Measurements from ENCODE around the gene VPS54. TPM values are rescaled to one million over a fixed set of nuclear protein-coding genes. Genes with fewer than 3 reads are reported as not detected.

Gene VPS54
- total RNA-seq, 1 donor from 2014 or later = 15.3 TPM

DNA sequence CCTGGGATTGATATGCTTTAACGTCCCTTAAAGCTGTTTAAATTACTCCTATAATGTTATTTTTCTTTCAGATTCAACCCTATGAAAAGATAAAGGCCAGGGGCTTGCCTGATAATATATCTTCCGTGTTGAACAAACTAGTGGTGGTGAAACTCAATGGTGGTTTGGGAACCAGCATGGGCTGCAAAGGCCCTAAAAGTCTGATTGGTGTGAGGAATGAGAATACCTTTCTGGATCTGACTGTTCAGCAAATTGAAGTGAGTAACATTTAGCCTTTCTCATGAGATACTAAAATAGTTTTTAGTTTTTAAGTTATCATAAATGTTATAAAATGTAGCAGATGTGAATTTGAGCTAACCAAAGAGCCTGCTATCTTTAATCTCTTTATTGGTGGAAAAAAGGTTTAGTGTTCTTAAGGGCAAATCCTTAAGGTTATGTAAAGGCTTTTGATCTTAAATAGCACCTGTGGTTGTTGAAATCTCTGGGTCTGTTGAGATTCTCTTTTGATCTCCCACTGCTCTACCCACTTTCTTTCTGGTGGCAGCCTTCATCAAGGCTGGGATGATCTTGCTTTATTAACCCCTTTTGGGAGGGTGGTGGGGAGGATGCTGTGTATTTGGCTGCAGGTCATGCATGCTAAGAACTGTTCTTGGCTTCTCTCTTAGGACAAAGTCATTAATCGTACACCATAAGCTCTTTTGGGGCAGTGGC is 136.7 kb downstream of the VPS54 start:
- no peak for DNase-seq (ENCODE audit: low read depth)
- no peak overlapping the region for H3K4me3 ChIP-seq (ENCODE audit: low read depth, low read length)
- TF ChIP-seq, protein P1, sequence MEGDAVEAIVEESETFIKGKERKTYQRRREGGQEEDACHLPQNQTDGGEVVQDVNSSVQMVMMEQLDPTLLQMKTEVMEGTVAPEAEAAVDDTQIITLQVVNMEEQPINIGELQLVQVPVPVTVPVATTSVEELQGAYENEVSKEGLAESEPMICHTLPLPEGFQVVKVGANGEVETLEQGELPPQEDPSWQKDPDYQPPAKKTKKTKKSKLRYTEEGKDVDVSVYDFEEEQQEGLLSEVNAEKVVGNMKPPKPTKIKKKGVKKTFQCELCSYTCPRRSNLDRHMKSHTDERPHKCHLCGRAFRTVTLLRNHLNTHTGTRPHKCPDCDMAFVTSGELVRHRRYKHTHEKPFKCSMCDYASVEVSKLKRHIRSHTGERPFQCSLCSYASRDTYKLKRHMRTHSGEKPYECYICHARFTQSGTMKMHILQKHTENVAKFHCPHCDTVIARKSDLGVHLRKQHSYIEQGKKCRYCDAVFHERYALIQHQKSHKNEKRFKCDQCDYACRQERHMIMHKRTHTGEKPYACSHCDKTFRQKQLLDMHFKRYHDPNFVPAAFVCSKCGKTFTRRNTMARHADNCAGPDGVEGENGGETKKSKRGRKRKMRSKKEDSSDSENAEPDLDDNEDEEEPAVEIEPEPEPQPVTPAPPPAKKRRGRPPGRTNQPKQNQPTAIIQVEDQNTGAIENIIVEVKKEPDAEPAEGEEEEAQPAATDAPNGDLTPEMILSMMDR (conservative IDR thresholded peaks at IDR 0.05; ENCODE audit: low read depth, low read length) = no peak

DNA sequence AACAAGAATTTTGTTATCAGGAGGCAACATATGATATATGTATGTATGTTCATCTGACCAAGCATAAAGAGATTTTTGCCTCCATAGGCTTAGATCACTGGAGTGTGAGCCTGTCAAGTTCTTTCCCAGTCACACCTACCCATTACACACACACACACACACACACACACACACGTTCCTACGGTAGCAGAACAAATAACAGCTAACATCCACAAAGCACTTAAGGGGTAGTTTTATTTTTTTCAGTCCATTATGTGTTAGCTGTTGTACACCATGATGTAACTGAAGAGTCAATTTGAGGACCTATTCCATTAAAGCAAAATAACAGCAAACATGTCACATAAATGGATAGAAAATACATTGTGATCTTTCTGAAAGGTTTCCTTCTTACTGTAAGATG is 138.0 kb downstream of the VPS54 start:
- DNase-seq (ENCODE audit: low read depth) = no peak
- H3K4me3 ChIP-seq (ENCODE audit: low read depth, low read length) = no peak overlapping the region
- TF ChIP-seq, protein P1 (conservative IDR thresholded peaks at IDR 0.05; ENCODE audit: low read depth, low read length) = no peak

DNA sequence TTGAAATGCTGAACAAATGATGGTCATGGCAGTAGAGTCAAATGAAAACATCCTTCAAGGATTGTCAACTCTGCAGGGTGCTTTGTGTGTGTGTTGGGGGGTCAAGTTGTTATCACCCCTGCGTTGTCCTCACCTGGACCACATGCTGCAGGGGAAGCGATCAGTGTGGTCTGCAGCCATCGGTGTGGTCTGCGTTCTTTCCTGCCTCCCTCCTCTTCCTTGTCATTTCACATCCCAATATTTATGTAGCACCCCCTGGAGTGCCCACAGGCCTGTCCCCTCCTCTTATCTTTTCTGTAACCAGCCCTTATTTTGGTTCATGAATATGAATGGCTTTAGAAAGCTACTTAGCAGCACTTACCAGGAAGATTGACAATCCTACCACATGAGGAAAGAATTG is 138.6 kb downstream of the VPS54 start:
- DNase-seq (ENCODE audit: low read depth) = no peak
- H3K4me3 ChIP-seq (ENCODE audit: low read depth, low read length) = no peak overlapping the region

DNA sequence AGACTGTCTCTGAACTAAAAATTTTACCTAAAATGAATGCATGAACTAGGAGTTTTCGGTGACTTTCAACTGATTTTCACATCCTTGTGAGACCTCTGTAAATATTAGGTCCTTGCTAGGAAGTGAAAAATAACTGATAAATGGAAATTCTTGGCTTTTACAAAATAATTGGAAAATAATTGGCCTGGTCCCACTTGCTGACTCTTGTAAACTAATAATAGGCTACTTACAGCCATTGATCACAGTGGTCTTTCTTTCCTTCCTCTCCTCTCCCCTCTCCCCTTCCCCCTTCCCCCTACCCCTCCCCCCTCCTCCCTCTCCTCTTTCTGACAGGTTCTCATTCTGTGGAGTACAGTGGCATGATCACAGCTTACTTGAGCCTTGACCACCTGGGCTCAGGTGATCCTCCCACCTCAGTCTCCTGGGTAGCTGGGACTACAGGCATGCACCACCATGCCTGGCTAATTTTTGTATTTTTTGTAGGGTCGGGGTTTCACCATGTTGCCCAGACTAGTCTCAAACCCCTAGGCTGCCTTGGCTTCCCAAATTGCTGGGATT is 139.3 kb downstream of the VPS54 start:
- TF ChIP-seq, protein P1 (conservative IDR thresholded peaks at IDR 0.05; ENCODE audit: low read depth, low read length) = no peak
- DNase-seq (ENCODE audit: low read depth) = no peak
- no peak overlapping the region for H3K4me3 ChIP-seq (ENCODE audit: low read depth, low read length)

More for the DNA sequence above, 138.6 kb downstream of the VPS54 start:
- TF ChIP-seq, protein P1 (conservative IDR thresholded peaks at IDR 0.05; ENCODE audit: low read depth, low read length) = no peak

DNA sequence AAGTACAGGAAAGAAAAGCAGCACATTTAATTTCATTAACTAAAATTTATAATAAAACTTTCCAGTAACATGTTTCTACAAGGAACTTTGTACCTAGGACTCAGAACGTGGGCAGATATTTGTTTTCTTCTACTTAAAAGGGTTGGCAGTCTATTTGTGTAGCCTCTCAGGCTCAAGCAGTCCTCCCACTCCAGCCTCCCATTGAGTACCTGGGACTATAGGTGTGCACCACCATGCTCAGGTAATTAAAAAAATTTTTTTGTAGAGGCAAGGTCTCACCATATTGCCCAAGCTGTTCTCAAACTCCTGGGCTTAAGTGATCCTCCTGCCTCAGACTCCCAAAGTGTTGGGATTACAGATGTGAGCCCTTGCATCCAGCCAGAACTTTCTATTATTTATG is 140.7 kb downstream of the VPS54 start:
- no peak overlapping the region for H3K4me3 ChIP-seq (ENCODE audit: low read depth, low read length)
- DNase-seq (ENCODE audit: low read depth) = no peak
- TF ChIP-seq, protein P1 (conservative IDR thresholded peaks at IDR 0.05; ENCODE audit: low read depth, low read length) = no peak

DNA sequence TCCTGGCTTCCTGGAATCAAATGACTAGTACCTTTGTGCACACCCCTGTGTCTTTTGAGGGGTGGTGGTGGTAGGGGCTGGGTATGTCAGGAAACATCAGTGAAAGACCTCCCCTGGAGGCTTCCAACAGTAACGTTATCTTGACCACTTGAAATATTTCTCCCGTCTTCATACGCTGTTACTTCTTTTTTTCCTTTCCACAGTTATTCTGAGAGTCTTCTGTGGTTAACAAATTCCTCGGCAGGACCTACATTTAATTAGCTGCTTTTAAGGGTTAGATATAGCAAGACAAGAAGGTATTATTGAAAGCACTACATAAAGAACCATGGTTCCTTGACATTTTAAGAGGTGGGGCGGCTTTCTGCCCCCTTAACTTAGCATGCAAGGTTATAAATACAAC is 142.9 kb downstream of the VPS54 start:
- no peak overlapping the region for H3K4me3 ChIP-seq (ENCODE audit: low read depth, low read length)
- TF ChIP-seq, protein P1 (conservative IDR thresholded peaks at IDR 0.05; ENCODE audit: low read depth, low read length) = no peak
- no peak for DNase-seq (ENCODE audit: low read depth)
